Spleen (tissue), 7 donors: ENCODE data around the gene MX2.
A peak's percentile ranks its signal among the peaks of the same experiment; 100 is the strongest.

Experiments
- POLR2AphosphoS5 ChIP-seq, 3 donors: sonication (generic); formaldehyde crosslinking; IDR thresholded peaks; one replicate each; pipeline ENCODE4 v1.5.1; 2017; ENCODE audit warnings: antibody characterized with exemption in 3 of 3
- TF ChIP-seq, protein P1 (sequence below), 11 experiments: fragments of 200-600 bp in 7 of 11; fragments of 450-650 bp in 4 of 11; sonication (generic) in 4 of 11; IDR thresholded peaks in 8 of 11; conservative IDR thresholded peaks in 3 of 11; 1 replicate in 7 of 11; 2 replicates in 4 of 11; pipeline versions ENCODE4 v1.4.0 to v1.8.0; 2016 to 2021; ENCODE audit warnings: antibody characterized with exemption in 11 of 11, inconsistent platforms in 4 of 11, mild to moderate bottlenecking in 1 of 11
- donor health status: DM: no; HTN: no; CAD: no; lungs with moderate emphysema.
- donor health status: DM: no; HTN: no; CAD: no.
- donor health status: DM: no; HTN: no; CAD: no.

- TF ChIP-seq, protein P1, sequence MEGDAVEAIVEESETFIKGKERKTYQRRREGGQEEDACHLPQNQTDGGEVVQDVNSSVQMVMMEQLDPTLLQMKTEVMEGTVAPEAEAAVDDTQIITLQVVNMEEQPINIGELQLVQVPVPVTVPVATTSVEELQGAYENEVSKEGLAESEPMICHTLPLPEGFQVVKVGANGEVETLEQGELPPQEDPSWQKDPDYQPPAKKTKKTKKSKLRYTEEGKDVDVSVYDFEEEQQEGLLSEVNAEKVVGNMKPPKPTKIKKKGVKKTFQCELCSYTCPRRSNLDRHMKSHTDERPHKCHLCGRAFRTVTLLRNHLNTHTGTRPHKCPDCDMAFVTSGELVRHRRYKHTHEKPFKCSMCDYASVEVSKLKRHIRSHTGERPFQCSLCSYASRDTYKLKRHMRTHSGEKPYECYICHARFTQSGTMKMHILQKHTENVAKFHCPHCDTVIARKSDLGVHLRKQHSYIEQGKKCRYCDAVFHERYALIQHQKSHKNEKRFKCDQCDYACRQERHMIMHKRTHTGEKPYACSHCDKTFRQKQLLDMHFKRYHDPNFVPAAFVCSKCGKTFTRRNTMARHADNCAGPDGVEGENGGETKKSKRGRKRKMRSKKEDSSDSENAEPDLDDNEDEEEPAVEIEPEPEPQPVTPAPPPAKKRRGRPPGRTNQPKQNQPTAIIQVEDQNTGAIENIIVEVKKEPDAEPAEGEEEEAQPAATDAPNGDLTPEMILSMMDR (IDR thresholded peaks at IDR 0.05 in 8 of 11, conservative IDR thresholded peaks at IDR 0.05 in 3 of 11) = no peak
- TF ChIP-seq POLR2AphosphoS5 (IDR thresholded peaks at IDR 0.05) = peak in 1 of 3 donors; percentile 31
Observed at GRCh38 chr21:41370840-41371684, 9.2 kb downstream of the MX2 start.
